AG10803 (cell line): Measurements from ENCODE around the gene PCYT1A.

Experiments
- DNase-seq: peaks from one replicate; pipeline ENCODE4 v3.0.0; 2010; ENCODE audit warnings: low read depth
- H3K4me3 ChIP-seq: 2 replicates; pipeline ENCODE4 v1.5.1; 2011; ENCODE audit warnings: mild to moderate bottlenecking, low read length, control low read depth
- CTCF ChIP-seq: conservative IDR thresholded peaks from 2 replicates; pipeline ENCODE4 v1.5.1; 2011; ENCODE audit warnings: mild to moderate bottlenecking, low read length, control low read depth, inconsistent platforms

The PCYT1A gene

GRCh38 chr3:196287440-196288140 lies at the start of gene PCYT1A:
PCYT1A (minus strand) TSS chr3:196287726; CDS start chr3:196270531, 17,195 bp downstream.
- DNase-seq: peak; percentile 95
- no peak for TF ChIP-seq CTCF
- peak within 1 kb of the TSS; percentile 100 for H3K4me3 ChIP-seq

GRCh38 chr3:196336319-196337145 lies 49.0 kb upstream of the PCYT1A start:
- DNase-seq: no peak
- H3K4me3 ChIP-seq: no peak overlapping the region
- TF ChIP-seq CTCF: no peak

- TF ChIP-seq CTCF: no peak
- H3K4me3 ChIP-seq: no peak overlapping the region
- DNase-seq: no peak
These were observed 48.0 kb upstream of the PCYT1A start for GRCh38 chr3:196335503-196335948.

GRCh38 chr3:196334982-196335381 lies 47.5 kb upstream of the PCYT1A start:
- DNase-seq: no peak
- no peak overlapping the region for H3K4me3 ChIP-seq
- no peak for TF ChIP-seq CTCF

GRCh38 chr3:196332168-196332567 lies 44.6 kb upstream of the PCYT1A start:
- no peak for TF ChIP-seq CTCF
- no peak for DNase-seq
- H3K4me3 ChIP-seq: no peak overlapping the region

GRCh38 chr3:196327405-196327804 lies 39.9 kb upstream of the PCYT1A start:
- DNase-seq: peak; percentile 19
- no peak overlapping the region for H3K4me3 ChIP-seq
- TF ChIP-seq CTCF: no peak
